ENCODE results near the gene NPBWR2.
"Not testable (repeated sequence)": the region's sequence is repeated elsewhere in the genome, so short reads cannot be mapped to it uniquely, and the experiment has no call there.

NPBWR2 gene

DNA sequence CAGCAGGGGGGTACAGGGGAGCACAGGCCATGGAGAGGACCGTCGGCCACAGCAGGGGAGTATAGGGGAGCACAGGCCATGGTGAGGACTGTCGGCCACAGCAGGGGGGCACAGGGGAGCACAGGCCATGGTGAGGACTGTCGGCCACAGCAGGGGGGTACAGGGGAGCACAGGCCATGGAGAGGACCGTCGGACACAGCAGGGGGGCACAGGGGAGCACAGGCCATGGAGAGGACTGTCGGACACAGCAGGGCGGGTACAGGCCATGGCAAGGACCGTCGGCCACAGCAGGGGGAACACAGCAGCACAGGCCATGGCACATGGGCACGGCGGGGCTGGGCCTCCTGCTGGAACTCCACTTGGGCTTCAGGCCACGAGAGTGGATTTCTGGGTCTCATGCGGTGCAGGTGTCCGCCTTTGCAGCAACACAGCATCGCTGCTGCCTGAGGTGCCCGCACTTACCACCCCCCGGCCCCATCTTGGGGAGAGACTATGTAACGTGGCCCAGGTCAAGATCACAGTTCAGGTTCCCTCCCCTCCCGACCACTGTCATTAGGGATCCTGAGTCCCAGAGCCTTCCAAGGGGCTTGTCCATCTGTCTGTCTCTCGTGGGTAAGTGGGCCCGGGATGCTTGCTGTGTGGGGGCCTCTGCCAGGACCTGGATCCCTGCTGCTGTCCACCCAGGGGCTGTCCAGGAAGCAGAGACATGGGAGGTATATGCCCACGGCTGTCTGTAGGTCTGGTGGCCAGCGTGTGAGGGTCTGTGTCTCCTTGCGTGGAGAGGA lies 2.5 kb downstream of the NPBWR2 start:
- DNase-seq (ENCODE audit: low read depth in 1 of 2, low spot score in 1 of 2): no peak

DNA sequence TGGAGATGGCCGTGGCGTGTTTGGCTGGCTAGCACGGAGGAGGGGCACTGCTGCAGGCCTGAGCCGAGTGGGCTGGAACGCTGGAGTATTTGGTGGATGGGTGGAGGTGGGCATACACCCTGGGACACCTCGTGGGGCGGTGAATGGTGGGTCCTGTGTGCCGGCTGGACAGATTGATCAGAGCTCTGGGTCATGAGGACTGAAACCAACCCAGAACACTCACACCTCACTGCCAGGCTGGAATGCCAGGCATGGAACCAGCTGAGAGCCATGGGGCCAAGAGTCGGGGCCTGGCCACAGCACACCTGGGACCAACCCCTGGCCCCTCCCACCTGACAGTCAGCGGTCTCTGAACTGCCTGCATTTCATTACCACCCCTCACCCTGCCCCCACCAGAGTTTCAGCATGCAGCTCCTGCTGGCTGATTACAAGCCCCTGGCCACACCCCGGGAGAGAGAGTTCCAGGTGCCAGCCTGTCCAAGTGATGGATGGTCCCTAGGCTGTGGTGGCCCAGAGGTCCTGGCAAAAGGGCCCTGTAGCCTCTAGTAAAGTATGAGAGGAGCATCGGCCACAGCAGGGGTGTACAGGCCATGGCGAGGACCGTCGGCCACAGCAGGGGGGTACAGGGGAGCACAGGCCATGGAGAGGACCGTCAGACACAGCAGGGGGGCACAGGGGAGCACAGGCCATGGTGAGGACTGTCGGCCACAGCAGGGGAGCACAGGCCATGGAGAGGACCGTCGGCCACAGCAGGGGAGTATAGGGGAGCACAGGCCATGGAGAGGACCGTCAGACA lies 3.3 kb downstream of the NPBWR2 start:
- DNase-seq (ENCODE audit: low read depth in 1 of 2, low spot score in 1 of 2): no peak

- DNase-seq (ENCODE audit: low read depth in 1 of 2, low spot score in 1 of 2): no peak
These were observed 4.6 kb downstream of the NPBWR2 start for GRCh38 chr20:64102647-64103354.

DNA sequence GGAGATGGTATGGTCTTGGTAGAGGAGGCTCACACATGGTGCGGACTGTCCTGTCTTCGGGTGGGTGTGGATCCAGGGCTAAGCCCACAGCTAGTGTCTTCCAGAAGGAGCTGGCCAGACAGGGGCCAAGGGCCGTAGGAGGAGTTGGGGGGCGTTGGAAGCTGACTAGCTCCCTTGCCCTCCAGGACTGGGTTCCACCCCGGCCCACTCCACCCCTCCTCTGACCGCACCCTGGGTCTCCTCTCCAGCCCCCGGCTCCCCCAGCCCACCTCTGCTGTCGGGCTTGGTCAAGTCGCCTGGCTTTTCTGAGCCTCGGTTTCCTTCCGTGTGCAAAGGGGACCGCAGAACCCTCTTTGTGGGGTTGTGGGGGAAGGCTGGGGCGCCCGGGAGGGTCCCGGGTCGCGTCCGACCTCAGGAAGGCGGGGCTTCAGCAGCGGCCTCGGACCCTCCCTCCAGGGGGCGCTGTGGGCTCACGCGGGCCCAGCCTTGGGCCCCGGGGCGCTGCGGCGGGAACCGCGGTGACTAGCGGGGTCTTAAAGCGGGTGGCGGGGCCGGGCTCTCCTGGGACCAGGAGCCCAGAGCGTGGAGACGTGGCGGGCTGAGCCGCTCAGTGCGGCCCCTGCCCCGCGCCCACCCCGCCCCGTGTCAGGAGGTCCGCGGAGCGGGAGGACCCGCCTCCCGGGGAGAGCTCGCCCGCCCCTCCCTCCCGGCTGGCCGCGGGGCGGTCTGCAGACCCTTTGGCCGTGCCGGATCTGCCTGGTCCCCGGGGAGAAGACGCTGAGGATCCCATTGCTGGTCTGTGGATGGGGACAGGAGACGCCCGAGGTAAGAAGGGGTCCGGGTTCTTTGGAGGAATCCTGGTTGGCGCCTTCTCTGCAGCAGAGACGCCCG lies 5.4 kb downstream of the NPBWR2 start:
- DNase-seq (ENCODE audit: low read depth in 1 of 2, low spot score in 1 of 2): peak; percentile 42 to 62

DNA sequence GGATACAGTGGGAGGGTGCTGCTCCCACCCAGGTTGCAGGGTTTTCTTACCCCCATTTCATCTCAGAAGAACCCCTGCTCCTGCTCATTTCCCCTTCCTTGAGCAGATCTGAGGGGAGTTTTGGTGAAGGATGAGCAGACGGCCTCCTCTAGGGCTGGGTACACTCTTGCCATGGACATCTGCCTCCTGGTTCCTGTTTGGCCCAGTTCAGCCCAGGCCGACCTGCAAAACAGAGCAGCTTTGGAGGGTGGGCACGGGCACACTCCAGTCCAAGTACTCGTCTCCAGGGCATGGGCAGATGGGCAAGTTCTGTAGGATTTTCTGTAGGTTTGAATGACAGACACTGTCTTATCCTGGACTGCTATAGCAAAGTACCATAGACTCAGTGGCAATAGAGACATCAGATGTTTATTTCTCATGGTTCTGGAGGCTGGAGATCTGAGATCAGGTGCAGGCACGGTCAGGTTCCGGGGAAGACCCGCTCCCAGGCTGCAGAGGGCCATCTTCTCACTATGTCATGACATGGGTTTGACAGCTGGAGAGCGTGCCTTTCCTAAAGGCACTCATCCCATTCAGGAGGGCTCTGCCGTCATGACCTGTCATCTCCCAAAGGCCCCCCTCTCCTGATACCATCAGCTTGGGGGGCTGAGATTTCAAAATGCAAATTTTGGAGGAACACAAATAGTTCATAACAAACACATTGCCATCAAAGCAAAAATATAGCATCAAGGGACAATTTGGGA lies 6.2 kb downstream of the NPBWR2 start:
- no peak for DNase-seq (ENCODE audit: low read depth in 1 of 2, low spot score in 1 of 2)

DNA sequence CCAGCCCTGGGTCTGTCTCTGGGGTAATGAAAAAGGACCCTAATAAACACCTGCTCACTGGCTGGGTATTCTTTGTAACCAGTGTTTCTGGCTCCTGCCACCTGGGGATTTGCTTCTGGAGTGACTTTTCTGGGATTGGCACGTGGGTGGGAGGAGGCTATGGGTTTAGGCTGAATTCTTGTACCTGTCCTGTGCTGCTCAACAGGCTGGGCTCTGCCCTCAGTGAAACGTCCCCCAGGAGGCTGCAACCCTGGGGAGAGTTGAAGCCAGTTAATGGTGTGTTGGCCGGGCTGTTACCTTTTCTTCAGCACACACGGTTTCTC lies 6.8 kb downstream of the NPBWR2 start:
- no peak for DNase-seq (ENCODE audit: low read depth in 1 of 2, low spot score in 1 of 2)

- DNase-seq (ENCODE audit: low read depth in 1 of 2, low spot score in 1 of 2): no peak
These were observed 7.3 kb downstream of the NPBWR2 start for GRCh38 chr20:64099880-64100565.

GRCh38 chr20:64099086-64099786 lies 8.1 kb downstream of the NPBWR2 start:
- no peak for DNase-seq (ENCODE audit: low read depth in 1 of 2, low spot score in 1 of 2)

- DNase-seq (ENCODE audit: low read depth in 1 of 2, low spot score in 1 of 2): no peak
These were observed 8.8 kb downstream of the NPBWR2 start for GRCh38 chr20:64098471-64099013.

- DNase-seq (ENCODE audit: low read depth in 1 of 2, low spot score in 1 of 2): no peak
These were observed 10.8 kb downstream of the NPBWR2 start for GRCh38 chr20:64096535-64096934.

GRCh38 chr20:64095927-64096326 lies 11.4 kb downstream of the NPBWR2 start:
- no peak for DNase-seq (ENCODE audit: low read depth in 1 of 2, low spot score in 1 of 2)

DNA sequence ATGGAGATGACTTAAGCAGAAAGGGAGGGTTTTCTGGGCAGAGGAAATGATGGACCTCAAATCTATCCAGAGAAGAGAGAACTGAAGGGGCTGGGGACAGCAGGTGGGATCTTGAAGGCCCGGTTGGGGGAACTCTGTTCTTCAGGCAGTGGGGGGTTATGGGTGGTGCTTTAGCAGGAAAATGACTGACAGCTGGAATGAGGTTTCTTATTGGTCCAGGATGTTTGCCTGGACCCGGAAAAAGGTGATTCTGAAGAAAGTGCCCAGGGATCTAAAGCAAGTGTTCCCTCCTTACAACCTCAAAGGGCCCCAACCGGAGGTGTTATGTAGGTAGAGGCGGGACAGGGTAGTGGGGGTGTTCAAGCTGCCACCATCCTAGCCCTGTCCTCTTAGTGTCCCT lies 11.9 kb downstream of the NPBWR2 start:
- DNase-seq (ENCODE audit: low read depth in 1 of 2, low spot score in 1 of 2): no peak

GRCh38 chr20:64093013-64093503 lies 14.3 kb downstream of the NPBWR2 start:
- no peak for DNase-seq (ENCODE audit: low read depth in 1 of 2, low spot score in 1 of 2)

DNA sequence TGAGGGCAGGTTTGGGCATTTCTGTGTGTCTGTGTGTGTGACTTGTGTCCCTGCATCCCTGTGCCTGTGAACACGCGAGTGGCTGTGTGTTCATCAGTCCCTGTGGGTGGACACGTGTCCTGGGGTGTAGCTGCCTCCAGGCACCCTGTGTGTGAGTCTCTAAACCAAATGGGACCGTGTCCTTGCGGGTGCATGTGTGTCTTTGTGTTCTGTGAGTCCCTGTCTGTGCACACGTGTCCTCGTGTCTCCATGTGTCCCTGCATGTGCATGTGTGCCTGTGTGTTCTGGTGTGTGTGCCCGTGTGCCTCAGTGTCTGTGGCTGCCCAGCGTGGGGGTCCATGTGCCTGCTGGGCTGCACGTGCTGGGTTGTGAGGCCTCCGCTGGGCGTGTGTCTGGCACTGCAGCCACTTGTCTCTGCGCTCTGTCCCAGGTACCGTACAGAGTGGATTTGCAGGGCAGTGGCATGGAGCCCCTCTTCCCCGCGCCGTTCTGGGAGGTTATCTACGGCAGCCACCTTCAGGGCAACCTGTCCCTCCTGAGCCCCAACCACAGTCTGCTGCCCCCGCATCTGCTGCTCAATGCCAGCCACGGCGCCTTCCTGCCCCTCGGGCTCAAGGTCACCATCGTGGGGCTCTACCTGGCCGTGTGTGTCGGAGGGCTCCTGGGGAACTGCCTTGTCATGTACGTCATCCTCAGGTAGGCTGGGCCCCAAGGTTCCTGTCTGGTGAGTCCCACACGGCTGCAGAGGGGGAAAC lies 14.9 kb downstream of the NPBWR2 start:
- no peak for DNase-seq (ENCODE audit: low read depth in 1 of 2, low spot score in 1 of 2)

DNA sequence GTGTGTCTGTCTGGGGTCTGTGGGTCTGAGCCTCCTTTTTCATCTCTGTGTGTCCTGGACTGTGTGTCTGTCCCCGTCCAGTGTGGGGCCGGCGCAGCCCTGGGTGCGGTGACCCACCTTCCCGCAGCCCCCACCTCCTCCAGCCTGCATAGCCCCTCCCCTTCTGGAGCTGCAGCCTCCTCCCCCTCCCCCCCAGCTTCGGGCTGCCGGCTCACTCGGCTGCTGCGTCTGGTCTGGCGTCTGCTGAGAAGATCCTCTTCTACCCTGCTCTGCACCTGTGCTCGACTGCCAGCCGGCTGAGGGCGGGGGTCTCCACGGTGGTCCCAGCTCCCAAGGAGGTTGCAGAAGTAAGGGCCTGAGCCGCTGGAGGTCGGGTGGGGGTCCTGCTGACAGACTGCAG lies 15.6 kb downstream of the NPBWR2 start:
- no peak for DNase-seq (ENCODE audit: low read depth in 1 of 2, low spot score in 1 of 2)

DNA sequence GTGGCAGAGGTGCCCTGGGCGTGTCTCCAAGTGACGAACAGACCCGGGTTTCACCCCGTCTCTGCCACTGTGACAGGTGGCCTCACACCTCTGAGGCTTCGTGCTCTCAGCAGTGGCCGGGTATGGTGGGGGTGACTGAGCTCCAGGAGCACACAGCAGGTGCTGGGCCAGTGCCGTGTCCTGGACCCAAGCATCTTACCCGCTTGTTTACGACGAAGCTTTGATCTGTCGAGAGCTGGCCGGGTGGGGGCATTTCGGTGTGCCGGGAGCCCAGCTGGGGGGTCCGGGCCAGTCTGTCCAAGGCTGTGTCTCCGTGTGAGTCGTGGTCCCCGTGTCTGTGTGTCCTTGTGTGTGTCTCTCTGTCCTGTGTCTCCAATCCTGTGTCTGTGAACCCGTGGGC lies 16.0 kb downstream of the NPBWR2 start:
- DNase-seq (ENCODE audit: low read depth in 1 of 2, low spot score in 1 of 2): no peak

GRCh38 chr20:64090165-64090564 lies 17.2 kb downstream of the NPBWR2 start:
- DNase-seq (ENCODE audit: low read depth in 1 of 2, low spot score in 1 of 2): no peak

DNA sequence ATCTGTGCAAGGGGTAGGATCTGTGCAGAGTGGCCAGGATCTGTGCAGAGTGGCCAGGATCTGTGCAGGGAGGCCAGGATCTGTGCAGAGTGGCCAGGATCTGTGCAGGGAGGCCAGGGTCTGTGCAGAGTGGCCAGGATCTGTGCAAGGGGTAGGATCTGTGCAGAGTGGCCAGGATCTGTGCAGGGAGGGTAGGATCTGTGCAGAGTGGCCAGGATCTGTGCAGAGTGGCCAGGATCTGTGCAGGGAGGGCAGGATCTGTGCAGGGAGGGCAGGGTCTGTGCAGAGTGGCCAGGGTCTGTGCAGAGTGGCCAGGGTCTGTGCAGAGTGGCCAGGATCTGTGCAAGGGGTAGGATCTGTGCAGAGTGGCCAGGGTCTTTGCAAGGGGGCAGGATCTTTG lies 18.8 kb downstream of the NPBWR2 start:
- DNase-seq (ENCODE audit: low read depth in 1 of 2, low spot score in 1 of 2): not testable (repeated sequence)
